HCT116 (cell line): ENCODE measurements around the gene CES5A. TPM values are rescaled to one million over a fixed set of nuclear protein-coding genes. Genes with fewer than 3 reads are reported as not detected.

ENCODE experiments used
- ATAC-seq: fragments of 200-7000 bp; cut with Tn5 transposase; 2 replicates; pipeline ENCODE4 v1.9.1; 2020; ENCODE audit warnings: mild to moderate bottlenecking, moderate library complexity
- Bru-seq: library from RNA; stranded (reverse); fragments of 400-500 nt; gene quantifications from one replicate; lab custom pipeline; 2021; lab: Mats Ljungman, UMichigan
- BruChase-seq, 2 experiments: library from RNA; stranded (reverse); fragments of 400-500 nt; gene quantifications; one replicate each; lab custom pipeline; 2021; lab: Mats Ljungman, UMichigan
- BruUV-seq: library from RNA; stranded (reverse); fragments of 400-500 nt; replicated peaks from 2 replicates; lab custom pipeline; 2021; lab: Mats Ljungman, UMichigan
- CTCF ChIA-PET: fragments of 300-600 bp; sonication (Branson Sonifier 250); formaldehyde crosslinking; loops from one replicate; lab custom pipeline; 2021; ENCODE audit warnings: antibody characterized with exemption; lab: Charles Lee
- POLR2A ChIA-PET: fragments of 300-600, 350-600 bp; sonication (Branson Sonifier 250); formaldehyde crosslinking; loops from one replicate; lab custom pipeline; 2021; ENCODE audit warnings: antibody characterized with exemption; lab: Charles Lee
- RAD21 ChIA-PET, 2 experiments: fragments of 300-600 bp; sonication (Branson Sonifier 250); formaldehyde crosslinking; loops; one replicate each; lab custom pipeline; 2023; ENCODE audit warnings: low total read pairs in 2 of 2; ENCODE audit not compliant: uncharacterized antibody in 2 of 2, unreplicated experiment in 2 of 2, low non-redundant PET in 1 of 2; lab: Charles Lee
- DNase-seq: peaks from one replicate; pipeline ENCODE4 v3.0.0-alpha.2; 2010; ENCODE audit warnings: low read depth, low spot score
- H2AFZ ChIP-seq: fragments of 200-600 bp; shearing (Covaris generic), sonication (generic); 2 replicates; pipeline ENCODE4 v1.6.1; 2017; ENCODE audit warnings: low read depth, mixed run types, mixed read lengths, antibody characterized with exemption, low read length; ENCODE audit not compliant: poor library complexity, severe bottlenecking
- H3K27ac ChIP-seq: 2 replicates; pipeline ENCODE4 v1.5.1; 2012; ENCODE audit warnings: low read depth, low read length
- H3K27me3 ChIP-seq: fragments of 200-600 bp; sonication (generic); 2 replicates; pipeline ENCODE4 v1.6.1; 2016; ENCODE audit warnings: mixed run types, low read length, mixed read lengths; ENCODE audit not compliant: insufficient read depth
- H3K36me3 ChIP-seq, 2 experiments: fragments of 200-500 bp in 1 of 2; fragments of 200-600 bp in 1 of 2; sonication (Bioruptor generic) in 1 of 2; sonication (generic) in 1 of 2; 2 replicates each; pipeline versions ENCODE4 v1.5.1 to v1.6.1; 2014 to 2016; ENCODE audit warnings: low read length in 2 of 2, inconsistent platforms in 1 of 2, mixed read lengths in 1 of 2, mixed run types in 1 of 2; ENCODE audit not compliant: insufficient read depth in 2 of 2, control insufficient read depth in 1 of 2
- H3K4me1 ChIP-seq, 2 experiments: fragments of 200-600 bp in 1 of 2; sonication (generic) in 1 of 2; 2 replicates each; pipeline versions ENCODE4 v1.5.1 to v1.6.1; 2012 to 2017; ENCODE audit warnings: low read length in 2 of 2, inconsistent platforms in 1 of 2, mild to moderate bottlenecking in 1 of 2, mixed read lengths in 1 of 2, mixed run types in 1 of 2, moderate library complexity in 1 of 2; ENCODE audit not compliant: insufficient read depth in 2 of 2, control insufficient read depth in 1 of 2
- H3K4me2 ChIP-seq: fragments of 200-600 bp; sonication (generic); 2 replicates; pipeline ENCODE4 v1.6.1; 2017; ENCODE audit warnings: mixed run types, low read length, mixed read lengths
- H3K4me3 ChIP-seq, 2 experiments: fragments of 200-600 bp in 1 of 2; sonication (generic) in 1 of 2; replicated peaks in 1 of 2; 2 replicates each; pipeline ENCODE4 v1.5.1; 2011 to 2016; ENCODE audit warnings: low read length in 2 of 2, control low read depth in 1 of 2, low read depth in 1 of 2, mild to moderate bottlenecking in 1 of 2, mixed read lengths in 1 of 2, mixed run types in 1 of 2
- H3K79me2 ChIP-seq: fragments of 200-600 bp; sonication (generic); 2 replicates; pipeline ENCODE4 v1.6.1; 2017; ENCODE audit warnings: mild to moderate bottlenecking, mixed run types, low read length, moderate library complexity, mixed read lengths; ENCODE audit not compliant: insufficient read depth
- H3K9ac ChIP-seq: fragments of 200-600 bp; sonication (generic); 2 replicates; pipeline ENCODE4 v1.6.1; 2016; ENCODE audit warnings: low read length, mixed read lengths
- H3K9me2 ChIP-seq: fragments of 200-600 bp; sonication (generic), shearing (Covaris generic); 2 replicates; pipeline ENCODE4 v1.6.1; 2017; ENCODE audit warnings: mixed run types, mild to moderate bottlenecking, moderate library complexity; ENCODE audit not compliant: insufficient read depth
- H3K9me3 ChIP-seq, 2 experiments: fragments of 200-500 bp in 1 of 2; fragments of 200-600 bp in 1 of 2; sonication (Bioruptor generic) in 1 of 2; sonication (generic) in 1 of 2; 2 replicates each; pipeline ENCODE4 v1.6.1; 2014 to 2017; ENCODE audit warnings: low read length in 2 of 2, mixed read lengths in 2 of 2, inconsistent platforms in 1 of 2, low read depth in 1 of 2, mild to moderate bottlenecking in 1 of 2, mixed run types in 1 of 2, moderate library complexity in 1 of 2; ENCODE audit not compliant: control insufficient read depth in 1 of 2, insufficient read depth in 1 of 2
- H4K20me1 ChIP-seq: fragments of 200-600 bp; sonication (generic), shearing (Covaris generic); 2 replicates; pipeline ENCODE4 v1.6.1; 2017; ENCODE audit warnings: mixed run types, mild to moderate bottlenecking, moderate library complexity; ENCODE audit not compliant: insufficient read depth
- CEBPB ChIP-seq: IDR thresholded peaks from 2 replicates; pipeline ENCODE4 v1.6.1; 2012; ENCODE audit warnings: low read depth
- EZH2phosphoT487 ChIP-seq: fragments of 200-600 bp; IDR thresholded peaks from 2 replicates; pipeline ENCODE4 v1.6.1; 2018; ENCODE audit warnings: antibody characterized with exemption, borderline replicate concordance
- FOSL1 ChIP-seq: IDR thresholded peaks from 2 replicates; pipeline ENCODE4 v1.6.1; 2012; ENCODE audit warnings: low read depth
- JUND ChIP-seq: IDR thresholded peaks from 2 replicates; pipeline ENCODE4 v1.6.1; 2012
- RAD21 ChIP-seq: IDR thresholded peaks from 2 replicates; pipeline ENCODE4 v1.6.1; 2012; ENCODE audit warnings: low read depth, mild to moderate bottlenecking
- TCF7L2 ChIP-seq: IDR thresholded peaks from 2 replicates; pipeline ENCODE4 v1.7.0; 2011; ENCODE audit warnings: borderline replicate concordance, inconsistent platforms; ENCODE audit not compliant: insufficient read depth, insufficient read length; ENCODE audit errors: extremely low read depth
- YY1 ChIP-seq: IDR thresholded peaks from 2 replicates; pipeline ENCODE4 v1.6.1; 2011; ENCODE audit warnings: low read length, low read depth, moderate library complexity, mild to moderate bottlenecking; ENCODE audit not compliant: insufficient replicate concordance; ENCODE audit errors: extremely low read depth
- intact Hi-C: fragments of 100-400 bp; cut with micrococcal nuclease; formaldehyde crosslinking; loops from 2 replicates; pipeline ENCODE4 v1.10.0; 2022
- long read RNA-seq: library from polyadenylated mRNA; unstranded; transcript quantifications from one replicate; pipeline ENCODE4 v2.0.0, GENCODE V29; 2021; ENCODE audit not compliant: unreplicated experiment
- polyA plus RNA-seq: library from polyadenylated mRNA; unstranded; fragments of >200 nt; gene quantifications from 2 replicates; pipeline ENCODE4 v1.2.1, GENCODE V29; 2012; ENCODE audit warnings: missing spikeins
- total RNA-seq: library from RNA; stranded (reverse); gene quantifications from one replicate; pipeline ENCODE4 v1.2.1, GENCODE V29; 2021; ENCODE audit not compliant: unreplicated experiment
- TF ChIP-seq, protein P1 (sequence below): IDR thresholded peaks from 2 replicates; pipeline ENCODE4 v1.6.1; 2012
- TF ChIP-seq, protein P2 (sequence below): IDR thresholded peaks from 2 replicates; pipeline ENCODE4 v1.6.1; 2012; ENCODE audit warnings: low read depth
- TF ChIP-seq, protein P3 (sequence below), 3 experiments: fragments of 200-600 bp in 1 of 3; sonication (generic) in 1 of 3; IDR thresholded peaks in 2 of 3; conservative IDR thresholded peaks in 1 of 3; 2 replicates each; pipeline ENCODE4 v1.5.1; 2012 to 2017; ENCODE audit warnings: low read depth in 2 of 3, low read length in 2 of 3, antibody characterized with exemption in 1 of 3, borderline replicate concordance in 1 of 3, control low read depth in 1 of 3, mild to moderate bottlenecking in 1 of 3, mixed read lengths in 1 of 3, mixed run types in 1 of 3, moderate library complexity in 1 of 3; ENCODE audit not compliant: insufficient read depth in 1 of 3
- TF ChIP-seq, protein P4 (sequence below): IDR thresholded peaks from 2 replicates; pipeline ENCODE4 v1.6.1; 2012
- TF ChIP-seq, protein P5 (sequence below): IDR thresholded peaks from 2 replicates; pipeline ENCODE4 v1.6.1; 2011; ENCODE audit warnings: mild to moderate bottlenecking, low read length, moderate library complexity; ENCODE audit not compliant: insufficient replicate concordance; ENCODE audit errors: extremely low read depth

The CES5A gene, protein sequence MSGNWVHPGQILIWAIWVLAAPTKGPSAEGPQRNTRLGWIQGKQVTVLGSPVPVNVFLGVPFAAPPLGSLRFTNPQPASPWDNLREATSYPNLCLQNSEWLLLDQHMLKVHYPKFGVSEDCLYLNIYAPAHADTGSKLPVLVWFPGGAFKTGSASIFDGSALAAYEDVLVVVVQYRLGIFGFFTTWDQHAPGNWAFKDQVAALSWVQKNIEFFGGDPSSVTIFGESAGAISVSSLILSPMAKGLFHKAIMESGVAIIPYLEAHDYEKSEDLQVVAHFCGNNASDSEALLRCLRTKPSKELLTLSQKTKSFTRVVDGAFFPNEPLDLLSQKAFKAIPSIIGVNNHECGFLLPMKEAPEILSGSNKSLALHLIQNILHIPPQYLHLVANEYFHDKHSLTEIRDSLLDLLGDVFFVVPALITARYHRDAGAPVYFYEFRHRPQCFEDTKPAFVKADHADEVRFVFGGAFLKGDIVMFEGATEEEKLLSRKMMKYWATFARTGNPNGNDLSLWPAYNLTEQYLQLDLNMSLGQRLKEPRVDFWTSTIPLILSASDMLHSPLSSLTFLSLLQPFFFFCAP
- total RNA-seq (not detected), Bru-seq, nascent RNA (not detected), BruChase-seq, experiment 1, labeled RNA remaining after a 6-hour chase (not detected), BruChase-seq, experiment 2, labeled RNA remaining after a 2-hour chase (not detected)
- not detected in 2 replicates for polyA plus RNA-seq
- long read RNA-seq, result 0 reads

DNA sequence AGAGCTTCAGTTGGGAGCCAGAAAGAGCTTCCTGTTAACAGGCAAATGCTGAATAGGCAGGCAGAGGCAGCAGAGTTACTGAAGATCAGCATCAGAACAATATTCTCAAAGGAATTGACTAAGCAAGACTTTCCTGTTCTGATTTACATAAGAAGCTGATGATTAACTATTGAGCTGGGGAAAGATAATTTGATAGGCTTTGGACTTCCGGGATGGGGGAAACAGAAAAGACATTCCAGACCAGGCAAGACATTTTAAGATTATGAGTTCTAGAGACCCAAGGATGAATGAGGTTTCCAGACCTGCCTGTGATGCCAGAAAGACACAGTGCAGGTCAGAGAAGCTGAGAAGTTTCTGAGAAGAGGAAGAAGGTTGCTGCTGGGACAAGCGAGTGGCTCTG, at the start of gene CES5A:
TSS of gene CES5A (minus strand) at position 101 of the 400 bp plus-strand sequence. CDS start 152 bp downstream, outside the sequence.
- ChIA-PET POLR2A (no interaction called here), CTCF (no interaction called here), RAD21 (no interaction called here)
- H3K9ac ChIP-seq, result no peak within 1 kb of the TSS
- H3K4me3 ChIP-seq, result no peak within 1 kb of the TSS
- no peak within 1 kb of the TSS for H3K4me2 ChIP-seq
- DNase-seq (no peak), ATAC-seq (no peak)
- no peak within 1 kb of the TSS for H3K27ac ChIP-seq
- intact Hi-C loops, result no loop called here
- no peaks in the 10 kb centered on the region for H3K9me3 ChIP-seq
- BruUV-seq, result no TSS peak
- TF ChIP-seq, protein P1, sequence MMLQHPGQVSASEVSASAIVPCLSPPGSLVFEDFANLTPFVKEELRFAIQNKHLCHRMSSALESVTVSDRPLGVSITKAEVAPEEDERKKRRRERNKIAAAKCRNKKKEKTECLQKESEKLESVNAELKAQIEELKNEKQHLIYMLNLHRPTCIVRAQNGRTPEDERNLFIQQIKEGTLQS, result no peak
- no peak for TF ChIP-seq YY1
- TF ChIP-seq, protein P2, sequence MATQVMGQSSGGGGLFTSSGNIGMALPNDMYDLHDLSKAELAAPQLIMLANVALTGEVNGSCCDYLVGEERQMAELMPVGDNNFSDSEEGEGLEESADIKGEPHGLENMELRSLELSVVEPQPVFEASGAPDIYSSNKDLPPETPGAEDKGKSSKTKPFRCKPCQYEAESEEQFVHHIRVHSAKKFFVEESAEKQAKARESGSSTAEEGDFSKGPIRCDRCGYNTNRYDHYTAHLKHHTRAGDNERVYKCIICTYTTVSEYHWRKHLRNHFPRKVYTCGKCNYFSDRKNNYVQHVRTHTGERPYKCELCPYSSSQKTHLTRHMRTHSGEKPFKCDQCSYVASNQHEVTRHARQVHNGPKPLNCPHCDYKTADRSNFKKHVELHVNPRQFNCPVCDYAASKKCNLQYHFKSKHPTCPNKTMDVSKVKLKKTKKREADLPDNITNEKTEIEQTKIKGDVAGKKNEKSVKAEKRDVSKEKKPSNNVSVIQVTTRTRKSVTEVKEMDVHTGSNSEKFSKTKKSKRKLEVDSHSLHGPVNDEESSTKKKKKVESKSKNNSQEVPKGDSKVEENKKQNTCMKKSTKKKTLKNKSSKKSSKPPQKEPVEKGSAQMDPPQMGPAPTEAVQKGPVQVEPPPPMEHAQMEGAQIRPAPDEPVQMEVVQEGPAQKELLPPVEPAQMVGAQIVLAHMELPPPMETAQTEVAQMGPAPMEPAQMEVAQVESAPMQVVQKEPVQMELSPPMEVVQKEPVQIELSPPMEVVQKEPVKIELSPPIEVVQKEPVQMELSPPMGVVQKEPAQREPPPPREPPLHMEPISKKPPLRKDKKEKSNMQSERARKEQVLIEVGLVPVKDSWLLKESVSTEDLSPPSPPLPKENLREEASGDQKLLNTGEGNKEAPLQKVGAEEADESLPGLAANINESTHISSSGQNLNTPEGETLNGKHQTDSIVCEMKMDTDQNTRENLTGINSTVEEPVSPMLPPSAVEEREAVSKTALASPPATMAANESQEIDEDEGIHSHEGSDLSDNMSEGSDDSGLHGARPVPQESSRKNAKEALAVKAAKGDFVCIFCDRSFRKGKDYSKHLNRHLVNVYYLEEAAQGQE, result no peak
- TF ChIP-seq CEBPB, result no peak
- TF ChIP-seq TCF7L2, result no peak
- TF ChIP-seq JUND, result no peak
- TF ChIP-seq RAD21, result no peak
- TF ChIP-seq, protein P3, sequence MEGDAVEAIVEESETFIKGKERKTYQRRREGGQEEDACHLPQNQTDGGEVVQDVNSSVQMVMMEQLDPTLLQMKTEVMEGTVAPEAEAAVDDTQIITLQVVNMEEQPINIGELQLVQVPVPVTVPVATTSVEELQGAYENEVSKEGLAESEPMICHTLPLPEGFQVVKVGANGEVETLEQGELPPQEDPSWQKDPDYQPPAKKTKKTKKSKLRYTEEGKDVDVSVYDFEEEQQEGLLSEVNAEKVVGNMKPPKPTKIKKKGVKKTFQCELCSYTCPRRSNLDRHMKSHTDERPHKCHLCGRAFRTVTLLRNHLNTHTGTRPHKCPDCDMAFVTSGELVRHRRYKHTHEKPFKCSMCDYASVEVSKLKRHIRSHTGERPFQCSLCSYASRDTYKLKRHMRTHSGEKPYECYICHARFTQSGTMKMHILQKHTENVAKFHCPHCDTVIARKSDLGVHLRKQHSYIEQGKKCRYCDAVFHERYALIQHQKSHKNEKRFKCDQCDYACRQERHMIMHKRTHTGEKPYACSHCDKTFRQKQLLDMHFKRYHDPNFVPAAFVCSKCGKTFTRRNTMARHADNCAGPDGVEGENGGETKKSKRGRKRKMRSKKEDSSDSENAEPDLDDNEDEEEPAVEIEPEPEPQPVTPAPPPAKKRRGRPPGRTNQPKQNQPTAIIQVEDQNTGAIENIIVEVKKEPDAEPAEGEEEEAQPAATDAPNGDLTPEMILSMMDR (IDR thresholded peaks at IDR 0.05 in 2 of 3, conservative IDR thresholded peaks at IDR 0.05 in 1 of 3; ENCODE audit: borderline replicate concordance in 1 of 3, insufficient read depth in 1 of 3, low read depth in 2 of 3, low read length in 2 of 3), result no peak
- no peak for TF ChIP-seq FOSL1
- no peak for TF ChIP-seq EZH2phosphoT487
- TF ChIP-seq, protein P4, sequence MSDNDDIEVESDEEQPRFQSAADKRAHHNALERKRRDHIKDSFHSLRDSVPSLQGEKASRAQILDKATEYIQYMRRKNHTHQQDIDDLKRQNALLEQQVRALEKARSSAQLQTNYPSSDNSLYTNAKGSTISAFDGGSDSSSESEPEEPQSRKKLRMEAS, result no peak
- TF ChIP-seq, protein P5, sequence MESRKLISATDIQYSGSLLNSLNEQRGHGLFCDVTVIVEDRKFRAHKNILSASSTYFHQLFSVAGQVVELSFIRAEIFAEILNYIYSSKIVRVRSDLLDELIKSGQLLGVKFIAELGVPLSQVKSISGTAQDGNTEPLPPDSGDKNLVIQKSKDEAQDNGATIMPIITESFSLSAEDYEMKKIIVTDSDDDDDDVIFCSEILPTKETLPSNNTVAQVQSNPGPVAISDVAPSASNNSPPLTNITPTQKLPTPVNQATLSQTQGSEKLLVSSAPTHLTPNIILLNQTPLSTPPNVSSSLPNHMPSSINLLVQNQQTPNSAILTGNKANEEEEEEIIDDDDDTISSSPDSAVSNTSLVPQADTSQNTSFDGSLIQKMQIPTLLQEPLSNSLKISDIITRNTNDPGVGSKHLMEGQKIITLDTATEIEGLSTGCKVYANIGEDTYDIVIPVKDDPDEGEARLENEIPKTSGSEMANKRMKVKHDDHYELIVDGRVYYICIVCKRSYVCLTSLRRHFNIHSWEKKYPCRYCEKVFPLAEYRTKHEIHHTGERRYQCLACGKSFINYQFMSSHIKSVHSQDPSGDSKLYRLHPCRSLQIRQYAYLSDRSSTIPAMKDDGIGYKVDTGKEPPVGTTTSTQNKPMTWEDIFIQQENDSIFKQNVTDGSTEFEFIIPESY, result no peak
- H3K27me3 ChIP-seq, result peaks cover 45% of the 10 kb centered on the region
- no peak within 1 kb of the TSS for H2AFZ ChIP-seq
- no peaks in the 10 kb centered on the region for H4K20me1 ChIP-seq
- no peaks in the 10 kb centered on the region for H3K36me3 ChIP-seq
- no peaks in the 10 kb centered on the region for H3K79me2 ChIP-seq
- H3K9me2 ChIP-seq, result no peaks in the 10 kb centered on the region
- peaks cover 0 to 5% of the 10 kb centered on the region in 2 experiments; a peak in 1 of 4 replicates for H3K4me1 ChIP-seq
